Hematopoietic multipotent progenitor cell treated with erythropoietin and hydrocortisone succinate and interleukin-3 and kit ligand, for 17 days (in vitro differentiated cells): ENCODE results near the gene PPY.
"Not testable (repeated sequence)": the region's sequence is repeated elsewhere in the genome, so short reads cannot be mapped to it uniquely, and the experiment has no call there.

ENCODE experiments used
- DNase-seq: peaks from one replicate; pipeline ENCODE4 v3.0.0-alpha.2; 2015; ENCODE audit warnings: low spot score

Gene PPY

GRCh38 chr17:43962479-43962878 is 20.2 kb upstream of the PPY start:
- no peak for DNase-seq

DNA sequence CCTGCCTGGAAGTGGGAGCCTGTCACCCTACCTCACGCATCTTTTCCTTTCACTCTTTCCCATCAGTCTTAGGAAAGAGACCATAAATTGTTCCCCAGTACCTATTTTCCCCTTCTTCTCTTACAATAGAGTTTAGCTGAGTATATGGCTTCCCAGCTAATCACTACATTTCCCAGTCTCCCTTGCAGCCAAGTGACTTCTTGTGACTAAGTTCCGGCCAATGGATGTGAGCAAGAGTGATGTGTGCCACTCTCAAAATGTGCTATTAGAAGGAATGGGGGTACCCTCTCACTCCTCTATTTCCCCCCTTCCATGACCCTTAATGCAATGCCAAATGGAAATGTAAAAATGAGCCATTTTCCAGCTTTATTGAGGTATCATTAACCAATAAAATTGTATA is 19.7 kb upstream of the PPY start:
- DNase-seq = no peak

GRCh38 chr17:43961292-43961691 is 19.0 kb upstream of the PPY start:
- DNase-seq = not testable (repeated sequence)

- no peak for DNase-seq
These were observed 16.6 kb upstream of the PPY start for GRCh38 chr17:43958748-43959352.

GRCh38 chr17:43956222-43956621 is 13.9 kb upstream of the PPY start:
- DNase-seq = no peak

GRCh38 chr17:43953746-43954145 is 11.5 kb upstream of the PPY start, which contains the start of gene PYY:
TSS of gene PYY (minus strand) at chr17:43953940. CDS start at chr17:43953483, 457 bp downstream.
- no peak for DNase-seq

DNA sequence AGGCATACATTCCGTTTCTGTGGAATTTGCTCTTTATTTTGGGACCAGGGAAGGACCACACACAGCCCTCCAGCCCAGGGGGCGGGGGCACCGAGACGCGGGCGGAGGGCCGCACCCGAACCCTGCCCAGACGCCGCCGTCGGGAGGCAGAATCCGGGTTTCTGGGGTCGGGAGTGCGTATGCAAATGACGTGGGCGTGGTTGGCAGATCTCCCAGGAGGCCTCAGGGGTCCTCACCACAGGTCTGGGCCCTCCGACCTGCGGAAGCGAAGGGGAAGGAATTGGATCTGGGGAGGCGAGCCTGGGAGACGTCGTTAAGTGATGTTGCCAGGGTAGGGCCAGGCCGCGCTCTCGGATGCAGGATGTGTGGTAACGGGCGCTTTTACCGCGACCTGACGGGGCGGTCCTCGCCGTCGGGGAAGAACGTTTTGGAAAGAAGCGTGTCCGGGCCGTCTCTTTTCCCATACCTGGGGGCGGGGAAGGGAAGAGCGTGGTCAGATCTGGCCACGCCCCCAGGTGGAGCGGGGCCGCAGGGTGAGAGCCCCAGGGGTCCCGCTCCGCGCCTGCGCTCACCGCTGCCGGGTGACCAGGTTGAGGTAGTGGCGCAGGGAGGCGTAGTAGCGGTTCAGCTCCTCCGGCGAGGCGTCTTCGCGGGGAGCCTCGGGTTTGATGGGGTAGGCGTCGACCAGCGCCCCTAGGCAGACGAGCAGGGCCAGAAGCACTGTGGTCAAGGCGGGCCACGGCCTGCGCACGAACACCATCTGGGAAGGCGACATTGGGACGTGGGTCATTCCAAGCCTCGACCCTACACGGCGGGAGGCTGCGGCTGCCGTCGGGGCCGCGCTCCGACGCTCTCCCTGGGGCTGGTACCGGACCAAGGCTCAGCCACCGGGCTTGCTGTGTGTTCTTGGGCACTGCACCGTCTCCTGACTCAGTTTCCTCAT is 10.7 kb upstream of the PPY start:
- no peak for DNase-seq

DNA sequence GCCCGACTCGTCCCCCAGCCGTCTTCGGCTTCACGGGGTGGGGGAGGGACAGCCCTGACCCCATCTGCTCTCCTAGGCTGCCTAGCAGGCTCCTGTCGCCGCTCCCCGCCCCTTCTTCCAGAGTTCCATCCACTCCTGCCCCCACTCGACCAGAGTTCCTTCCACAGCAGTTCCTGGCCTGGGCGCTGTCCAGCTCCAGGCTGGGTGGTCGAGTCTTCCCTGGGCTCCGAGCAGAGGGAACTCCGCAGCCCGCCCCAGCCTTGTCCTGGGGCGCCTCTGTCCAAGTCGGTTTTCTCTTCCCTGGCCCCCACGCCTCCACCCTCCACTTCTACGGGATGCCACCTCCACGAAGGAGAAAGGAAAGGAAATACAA is 10.1 kb upstream of the PPY start:
- DNase-seq = no peak

DNA sequence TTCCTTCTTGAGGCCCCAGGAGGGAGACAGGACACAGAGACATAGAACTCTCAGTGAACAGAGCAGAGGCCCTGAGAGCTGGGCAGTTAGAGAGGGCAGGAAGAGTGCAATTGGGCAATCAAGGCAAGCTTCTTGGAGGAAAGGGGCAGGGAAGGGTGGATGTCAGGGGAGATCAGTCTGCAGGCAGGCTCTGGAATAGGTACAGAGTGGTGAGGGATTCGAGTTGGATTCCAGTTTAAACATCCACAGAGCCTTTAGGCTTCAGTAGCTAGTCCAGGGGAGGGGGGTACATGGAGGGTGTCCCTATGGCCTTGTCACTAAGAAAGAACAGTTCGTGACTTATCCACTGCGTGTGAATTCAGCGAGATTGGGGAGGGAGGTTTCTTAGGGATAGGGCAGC is 9.5 kb upstream of the PPY start:
- DNase-seq = no peak

DNA sequence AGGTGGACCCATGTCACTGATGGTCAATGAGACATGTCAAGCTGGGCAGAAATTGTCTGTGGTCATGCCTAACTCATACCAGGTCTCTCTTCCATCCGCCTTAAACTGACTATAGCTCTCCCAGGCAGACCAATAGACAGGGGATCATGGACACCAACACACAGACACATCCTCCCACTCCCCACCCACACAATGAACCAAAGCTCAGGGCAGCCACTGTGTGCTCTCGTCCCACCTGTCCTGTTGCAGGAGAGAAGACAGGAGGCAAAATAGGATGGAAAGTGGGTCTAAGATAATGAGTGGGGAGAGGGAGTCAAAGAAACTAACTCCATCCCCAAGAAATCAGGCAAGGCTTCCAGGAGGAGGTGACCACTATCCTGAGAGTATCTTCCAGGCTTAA is 8.3 kb upstream of the PPY start:
- DNase-seq = no peak

GRCh38 chr17:43949781-43950180 is 7.5 kb upstream of the PPY start:
- no peak for DNase-seq

DNA sequence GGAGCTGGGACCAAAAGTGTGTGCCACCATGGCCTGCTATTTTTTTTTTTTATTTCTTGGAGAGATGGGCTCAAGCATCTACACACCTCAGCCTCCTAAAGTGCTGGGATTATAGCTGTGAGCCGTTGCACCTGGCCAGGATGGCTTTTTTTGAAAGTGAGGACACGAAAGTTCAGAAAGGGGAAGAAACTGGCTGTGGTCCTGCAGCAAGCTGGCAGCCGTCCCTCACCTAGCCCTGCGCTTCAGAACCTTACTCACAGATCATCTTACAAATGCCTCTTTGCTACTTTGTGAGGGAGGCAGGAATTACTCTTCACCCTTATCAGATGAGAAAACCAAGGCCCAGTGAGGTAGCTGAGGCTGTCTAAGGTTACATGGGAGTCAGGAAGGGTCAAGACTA is 4.5 kb upstream of the PPY start:
- DNase-seq = no peak

DNA sequence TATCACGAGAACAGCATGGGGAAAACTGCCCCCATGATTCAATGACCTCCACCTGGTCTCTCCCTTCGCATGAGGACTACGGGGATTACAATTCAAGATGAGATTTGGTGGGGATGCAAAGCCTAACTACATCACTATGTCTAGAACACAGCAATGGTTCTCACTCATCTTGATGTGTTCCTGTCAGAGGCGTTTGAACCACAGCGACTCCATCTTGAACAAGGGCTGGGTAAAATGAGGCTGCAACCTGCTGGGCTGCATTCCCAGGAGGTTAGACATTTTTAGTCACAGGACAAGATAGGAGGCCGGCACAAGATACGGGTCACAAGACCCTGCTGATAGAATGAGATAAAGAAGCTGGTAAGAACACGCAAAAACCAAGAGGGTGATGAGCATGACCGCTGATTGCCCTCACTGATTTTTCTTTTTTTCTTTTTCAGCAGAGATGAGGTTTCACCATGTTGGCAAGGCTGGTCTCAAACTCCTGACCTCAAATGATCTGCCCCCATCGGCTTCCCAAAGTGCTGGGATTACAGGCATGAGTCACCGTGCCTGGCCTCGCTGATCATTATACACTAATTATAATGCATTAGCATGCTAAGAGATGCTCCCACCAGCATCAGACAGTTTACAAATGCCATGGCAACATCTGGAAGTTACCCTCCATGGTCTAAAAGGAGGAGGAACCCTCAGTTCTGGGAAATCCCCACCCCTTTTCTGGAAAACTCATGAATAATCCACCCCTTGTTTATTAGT is 3.0 kb upstream of the PPY start:
- no peak for DNase-seq

DNA sequence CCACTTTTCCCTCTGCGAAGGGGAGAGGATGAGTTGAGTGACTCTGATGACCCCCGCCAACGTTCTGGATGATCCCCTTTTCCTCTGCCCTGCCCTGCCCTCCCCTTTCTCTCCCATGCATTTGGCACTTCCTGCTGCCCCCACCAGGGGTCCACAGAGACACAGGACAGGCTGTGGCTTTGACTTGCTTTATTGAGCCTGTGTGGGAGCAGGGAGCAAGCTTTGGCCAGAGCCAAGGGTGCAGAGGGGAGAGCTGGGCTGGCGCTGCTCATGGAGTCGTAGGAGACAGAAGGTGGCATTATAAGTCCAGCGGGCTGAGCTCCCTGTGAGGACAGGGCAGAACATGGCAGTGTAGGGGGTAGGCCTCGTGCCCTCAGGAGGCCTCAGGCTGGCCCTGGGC is 1.6 kb downstream of the PPY start:
- no peak for DNase-seq

GRCh38 chr17:43939886-43940285 is 2.4 kb downstream of the PPY start:
- DNase-seq = no peak

DNA sequence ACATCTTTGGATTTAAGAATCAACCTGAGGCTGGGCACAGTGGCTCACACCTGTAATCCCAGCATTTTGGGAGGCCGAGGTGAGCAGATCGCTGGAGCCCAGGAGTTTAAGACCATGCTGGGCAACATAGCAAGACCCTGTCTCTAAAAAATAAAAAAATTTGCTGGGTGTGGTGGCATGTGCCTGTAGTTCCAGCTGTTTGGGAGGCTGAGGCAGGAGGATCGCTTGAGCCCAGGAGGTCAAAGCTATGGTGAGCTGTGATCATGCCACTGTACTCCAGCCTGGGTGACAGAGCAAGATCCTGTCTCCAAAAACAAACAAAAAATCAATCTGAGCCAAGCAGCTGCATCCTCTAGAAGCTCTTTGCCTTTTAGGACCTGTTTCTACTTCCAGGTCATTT is 2.8 kb downstream of the PPY start:
- DNase-seq = not testable (repeated sequence)

DNA sequence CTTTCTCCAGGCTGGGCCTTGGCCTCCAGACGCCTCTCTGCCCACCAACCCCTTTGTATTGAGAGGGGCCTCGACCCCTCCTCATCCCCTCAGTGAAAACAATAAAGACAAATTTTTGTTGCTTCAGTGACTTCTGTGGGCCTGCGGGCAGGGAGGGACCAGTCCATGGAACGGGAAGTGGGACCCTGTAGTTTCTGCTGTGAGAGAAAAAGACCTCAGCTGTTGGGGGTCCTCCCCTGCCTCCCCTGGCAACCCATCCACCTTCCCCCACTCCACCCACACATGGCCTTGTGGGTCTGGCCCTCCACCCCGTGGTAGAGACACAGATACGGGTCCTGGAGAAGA is 3.5 kb downstream of the PPY start:
- DNase-seq = no peak

- DNase-seq = no peak
These were observed 5.8 kb downstream of the PPY start for GRCh38 chr17:43936434-43936833.

- no peak for DNase-seq
These were observed 6.4 kb downstream of the PPY start for GRCh38 chr17:43935926-43936261.

DNA sequence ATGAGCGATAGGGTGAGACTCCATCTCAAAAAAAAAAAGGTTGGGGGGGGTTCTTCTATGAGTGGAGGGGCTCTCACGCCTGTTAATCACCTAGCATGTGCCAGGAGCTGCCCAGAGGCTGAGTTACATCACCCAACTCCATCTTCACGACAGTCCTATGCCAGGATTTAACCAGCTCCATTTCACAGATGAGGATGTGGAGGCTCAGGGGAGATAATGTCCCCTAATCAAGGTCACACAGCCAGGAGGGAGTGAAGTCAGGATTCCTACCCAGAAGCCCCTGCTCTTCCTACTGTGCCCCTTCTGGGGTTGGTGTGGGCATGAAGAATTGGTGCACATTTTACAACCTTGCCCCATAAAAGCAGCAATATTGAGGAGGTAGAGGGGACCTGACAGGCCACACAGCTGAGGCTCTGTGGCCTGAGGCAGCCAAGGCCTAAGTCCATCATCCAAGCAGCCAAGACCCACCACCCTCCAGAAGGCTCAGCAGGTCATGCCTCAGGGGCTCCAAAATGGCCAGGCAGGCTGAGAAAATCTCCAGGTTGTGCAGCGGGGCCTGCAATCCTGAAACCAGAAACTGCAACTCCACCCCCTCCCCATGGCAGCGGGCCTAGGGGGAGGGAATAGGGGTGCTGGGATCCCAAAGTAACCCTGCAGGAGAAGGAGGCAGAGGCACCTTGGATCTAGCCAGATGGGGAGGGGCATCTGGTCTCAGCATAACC is 6.9 kb downstream of the PPY start:
- DNase-seq = no peak

DNA sequence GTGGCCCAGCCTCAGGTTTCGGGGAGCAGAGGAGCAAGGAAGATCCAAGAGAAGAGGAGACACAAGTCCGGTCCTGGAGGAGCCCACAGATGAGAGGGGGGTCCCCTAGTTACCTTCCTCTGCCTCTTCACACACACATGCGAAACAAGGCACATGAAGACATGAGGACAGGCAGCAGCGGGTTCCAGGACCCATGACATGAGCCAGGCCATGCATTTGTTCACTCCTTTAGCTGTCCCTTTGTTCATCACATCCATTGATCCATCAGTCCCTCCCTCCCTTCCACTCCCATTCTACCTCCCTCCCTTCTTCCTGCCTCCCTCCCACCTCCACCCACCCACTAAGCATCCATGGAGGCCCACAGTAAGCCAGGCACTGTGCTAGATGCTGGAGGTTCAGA is 9.4 kb downstream of the PPY start:
- DNase-seq = no peak

DNA sequence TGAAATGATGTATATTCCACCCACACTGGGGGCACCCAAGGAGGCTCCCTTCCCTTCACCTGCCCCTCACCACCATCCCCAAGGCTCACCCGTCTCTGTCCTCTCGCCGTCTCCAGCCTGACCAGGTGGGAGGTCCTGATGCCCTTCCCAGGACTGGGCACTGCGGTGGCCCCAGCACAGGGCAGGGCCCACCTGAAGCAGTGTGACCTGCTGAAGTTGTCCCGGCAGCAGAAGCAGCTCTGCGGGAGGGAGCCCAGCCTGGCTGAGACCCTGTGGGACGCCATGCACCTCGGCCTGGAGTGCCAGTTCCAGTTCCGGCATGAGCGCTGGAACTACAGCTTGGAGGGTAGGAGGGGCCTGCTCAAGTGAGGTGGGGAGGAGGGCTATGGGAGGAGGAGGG is 9.9 kb downstream of the PPY start:
- DNase-seq = no peak
